Endothelial cell of umbilical vein (primary cell): ENCODE measurements around the gene CUBN. TPM values are rescaled to one million over a fixed set of nuclear protein-coding genes. Genes with fewer than 3 reads are reported as not detected.
"Not testable (repeated sequence)": the region's sequence is repeated elsewhere in the genome, so short reads cannot be mapped to it uniquely, and the experiment has no call there.

Experiments used
- BruUV-seq: library from RNA; stranded (reverse); fragments of 400-500 nt; replicated peaks from 2 replicates; lab custom pipeline; 2021; lab: Mats Ljungman, UMichigan
- CTCF ChIA-PET: fragments of 300-600, 350-600 bp; sonication (Branson Sonifier 250); formaldehyde crosslinking; loops from one replicate; lab custom pipeline; 2021; ENCODE audit warnings: antibody characterized with exemption, inconsistent platforms; lab: Charles Lee
- POLR2A ChIA-PET: fragments of 300-600, 350-600 bp; sonication (Branson Sonifier 250); formaldehyde crosslinking; loops from one replicate; lab custom pipeline; 2021; ENCODE audit warnings: antibody characterized with exemption, inconsistent platforms; lab: Charles Lee
- DNase-seq: peaks from one replicate; pipeline ENCODE4 v3.0.0-alpha.2; 2011; ENCODE audit warnings: low read depth, low spot score
- FAIRE-seq: peaks from 2 replicates; lab custom pipeline; 2011; peaks lifted over from hg19 to GRCh38; lab: Jason Lieb, UNC
- H2AFZ ChIP-seq: 2 replicates; pipeline ENCODE4 v1.6.0; 2012; ENCODE audit warnings: low read depth, low read length, control low read depth, inconsistent platforms
- H3K27ac ChIP-seq: 2 replicates; pipeline ENCODE4 v1.5.1; 2011; ENCODE audit warnings: low read depth, mild to moderate bottlenecking, control low read depth, low read length, moderate library complexity; ENCODE audit not compliant: insufficient read depth
- H3K27me3 ChIP-seq, 2 experiments: 2 replicates each; pipeline versions ENCODE4 v1.6.0 to v1.6.1; 2011; ENCODE audit warnings: low read length in 2 of 2, mixed read lengths in 1 of 2; ENCODE audit not compliant: control insufficient read depth in 2 of 2, insufficient read depth in 2 of 2
- H3K36me3 ChIP-seq, 2 experiments: 2 replicates in 1 of 2; 3 replicates in 1 of 2; pipeline ENCODE4 v1.5.1; 2011; ENCODE audit warnings: low read length in 2 of 2, mild to moderate bottlenecking in 1 of 2, moderate library complexity in 1 of 2; ENCODE audit not compliant: control insufficient read depth in 2 of 2, insufficient read depth in 2 of 2; ENCODE audit errors: extremely low read depth in 1 of 2
- H3K4me1 ChIP-seq: 3 replicates; pipeline ENCODE4 v1.5.1; 2011; ENCODE audit warnings: mild to moderate bottlenecking, low read length; ENCODE audit not compliant: control insufficient read depth, insufficient read depth; ENCODE audit errors: extremely low read depth
- H3K4me2 ChIP-seq: 2 replicates; pipeline ENCODE4 v1.6.1; 2011; ENCODE audit warnings: low read length, control low read depth, mixed read lengths; ENCODE audit not compliant: insufficient read depth
- H3K4me3 ChIP-seq, 3 experiments: fragments of 200-600 bp in 1 of 3; sonication (generic), shearing (Covaris generic) in 1 of 3; replicated peaks in 1 of 3; 2 replicates each; pipeline ENCODE4 v1.5.1; 2011 to 2016; ENCODE audit warnings: control low read depth in 3 of 3, low read length in 3 of 3, mild to moderate bottlenecking in 2 of 3, inconsistent platforms in 1 of 3, low read depth in 1 of 3, moderate library complexity in 1 of 3; ENCODE audit not compliant: insufficient read depth in 1 of 3
- H3K79me2 ChIP-seq: 2 replicates; pipeline ENCODE4 v1.6.0; 2012; ENCODE audit warnings: low read length, inconsistent platforms; ENCODE audit not compliant: control insufficient read depth, insufficient read depth
- H3K9ac ChIP-seq: replicated peaks from 2 replicates; pipeline ENCODE3; 2011; ENCODE audit warnings: low read length, control low read depth; ENCODE audit not compliant: insufficient read depth; ENCODE audit errors: extremely low read depth
- H3K9me1 ChIP-seq: replicated peaks from 3 replicates; pipeline ENCODE4 v1.6.0; 2011; ENCODE audit warnings: mild to moderate bottlenecking, low read length; ENCODE audit not compliant: control insufficient read depth, insufficient read depth; ENCODE audit errors: extremely low read depth
- H3K9me3 ChIP-seq: replicated peaks from 2 replicates; pipeline ENCODE4 v1.5.1; 2012; ENCODE audit warnings: low read length, inconsistent platforms; ENCODE audit not compliant: control insufficient read depth, insufficient read depth
- H4K20me1 ChIP-seq: replicated peaks from 2 replicates; pipeline ENCODE3; 2011; ENCODE audit warnings: mild to moderate bottlenecking, low read length; ENCODE audit not compliant: control insufficient read depth, insufficient read depth; ENCODE audit errors: extremely low read depth
- EZH2 ChIP-seq: IDR thresholded peaks from 2 replicates; pipeline ENCODE4 v1.6.1; 2012; ENCODE audit warnings: borderline replicate concordance, low read depth, mild to moderate bottlenecking, moderate library complexity, low read length, inconsistent platforms; ENCODE audit not compliant: severe bottlenecking
- FOS ChIP-seq: IDR thresholded peaks from 2 replicates; pipeline ENCODE4 v1.6.1; 2011; ENCODE audit warnings: mild to moderate bottlenecking, low read length, moderate library complexity, borderline replicate concordance; ENCODE audit not compliant: insufficient read depth
- GATA2 ChIP-seq: IDR thresholded peaks from 2 replicates; pipeline ENCODE4 v1.7.0; 2011; ENCODE audit warnings: low read depth, mild to moderate bottlenecking, moderate library complexity, mixed read lengths, low read length; ENCODE audit not compliant: insufficient read length, insufficient read depth
- JUN ChIP-seq: IDR thresholded peaks from 2 replicates; pipeline ENCODE4 v1.6.1; 2011; ENCODE audit warnings: borderline replicate concordance, low read depth; ENCODE audit not compliant: insufficient read length, insufficient read depth
- MAX ChIP-seq: IDR thresholded peaks from 2 replicates; pipeline ENCODE4 v1.6.1; 2011; ENCODE audit not compliant: insufficient read depth, insufficient read length
- MYC ChIP-seq: IDR thresholded peaks from one replicate; pipeline ENCODE4 v1.6.1; 2011; ENCODE audit warnings: mild to moderate bottlenecking, low read depth, low read length
- POLR2A ChIP-seq: IDR thresholded peaks from 2 replicates; pipeline ENCODE4 v1.6.1; 2012; ENCODE audit warnings: low read depth, mild to moderate bottlenecking, control low read depth, low read length
- POLR2AphosphoS5 ChIP-seq: IDR thresholded peaks from 2 replicates; pipeline ENCODE4 v1.6.1; 2012; ENCODE audit warnings: low read depth, mild to moderate bottlenecking, control low read depth, low read length, moderate library complexity; ENCODE audit not compliant: insufficient read depth
- dilution Hi-C: fragments of 300-500 bp; cut with MboI; formaldehyde crosslinking; loops from one replicate; pipeline ENCODE4 v1.15.0; 2019; ENCODE audit warnings: low sequenced_read_pairs; ENCODE audit not compliant: extremely low pct_ligation_motif_present
- intact Hi-C: fragments of 100-400 bp; cut with micrococcal nuclease; formaldehyde crosslinking; loops from one replicate; pipeline ENCODE4 v1.10.0; 2022
- polyA plus RNA-seq, 4 experiments: library from polyadenylated mRNA; depleted of rRNA in 3 of 4; stranded (reverse) in 3 of 4; unstranded in 1 of 4; fragments of >200 nt; gene quantifications; 2 replicates each; pipeline versions ENCODE4 v1.2.1 to v1.2.3, GENCODE V29; 2011 to 2012; ENCODE audit warnings: missing spikeins in 1 of 4
- total RNA-seq: library from RNA; stranded (reverse); gene quantifications from 2 replicates; pipeline ENCODE4 v1.2.3, GENCODE V29; 2021
- TF ChIP-seq, protein P1 (sequence below), 2 donors: IDR thresholded peaks; 1 replicate in 1 of 2; 2 replicates in 1 of 2; pipeline ENCODE4 v1.5.1; 2011; ENCODE audit warnings: low read length in 2 of 2, mild to moderate bottlenecking in 2 of 2, moderate library complexity in 2 of 2, control low read depth in 1 of 2, inconsistent platforms in 1 of 2, low read depth in 1 of 2; ENCODE audit not compliant: insufficient read depth in 1 of 2; ENCODE audit errors: extremely low read depth in 1 of 2

The CUBN gene
- total and polyA plus RNA-seq, 2 donors (not counting 3 experiments of a cell fraction or from before 2014, with no cell fraction given), result 2.7 to 4.6 TPM

DNA sequence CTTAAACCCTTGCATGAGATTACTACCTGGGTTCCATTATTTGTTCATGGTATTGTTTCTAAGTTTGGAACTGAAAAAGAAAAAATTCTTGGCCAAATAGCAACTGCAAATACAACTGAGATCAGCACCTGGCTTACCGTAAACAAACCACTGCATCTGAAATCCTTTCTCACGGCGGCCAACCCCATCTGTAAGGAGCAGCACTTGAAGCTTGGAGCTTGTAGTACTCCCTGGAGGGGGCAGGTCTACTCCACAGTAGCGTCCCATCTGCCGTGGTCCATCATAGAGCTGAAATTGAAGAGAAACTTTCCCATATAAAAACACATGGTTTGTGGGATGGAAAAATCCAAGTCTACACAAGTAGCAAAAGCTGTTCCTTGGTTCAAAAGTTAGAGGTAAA lies 109.9 kb downstream of the CUBN start:
- H3K4me2 ChIP-seq, result no peak overlapping the region
- no peaks in the 10 kb centered on the region for H3K36me3 ChIP-seq
- no peak for DNase-seq
- H3K79me2 ChIP-seq, result no peaks in the 10 kb centered on the region
- H3K27me3 ChIP-seq, result no peaks in the 10 kb centered on the region
- peaks cover 19% of the 10 kb centered on the region for H3K4me1 ChIP-seq
- POLR2A ChIA-PET, result interaction anchor here (0.6 kb wide), 1 partner anchor 9 kb away, joined by 3 read pairs; no protein-coding TSS in a partner anchor
- no peak overlapping the region for H3K4me3 ChIP-seq
- intact Hi-C loops, result no loop called here
- no peak overlapping the region for H3K9ac ChIP-seq
- no peaks in the 10 kb centered on the region for H3K9me3 ChIP-seq
- no peak for FAIRE-seq
- no peak overlapping the region for H2AFZ ChIP-seq
- no TSS peak for BruUV-seq
- CTCF ChIA-PET, result interaction anchor here (1.0 to 1.1 kb wide), 2 partner anchors 9 to 167 kb away, joined by 3 to 4 read pairs; no protein-coding TSS in a partner anchor
- H3K27ac ChIP-seq, result no peak overlapping the region
- no peaks in the 10 kb centered on the region for H3K9me1 ChIP-seq
- TF ChIP-seq MAX (no peak), JUN (no peak), EZH2 (no peak), POLR2AphosphoS5 (no peak), FOS (no peak), GATA2 (no peak), POLR2A (no peak), MYC (no peak)
- TF ChIP-seq, protein P1, sequence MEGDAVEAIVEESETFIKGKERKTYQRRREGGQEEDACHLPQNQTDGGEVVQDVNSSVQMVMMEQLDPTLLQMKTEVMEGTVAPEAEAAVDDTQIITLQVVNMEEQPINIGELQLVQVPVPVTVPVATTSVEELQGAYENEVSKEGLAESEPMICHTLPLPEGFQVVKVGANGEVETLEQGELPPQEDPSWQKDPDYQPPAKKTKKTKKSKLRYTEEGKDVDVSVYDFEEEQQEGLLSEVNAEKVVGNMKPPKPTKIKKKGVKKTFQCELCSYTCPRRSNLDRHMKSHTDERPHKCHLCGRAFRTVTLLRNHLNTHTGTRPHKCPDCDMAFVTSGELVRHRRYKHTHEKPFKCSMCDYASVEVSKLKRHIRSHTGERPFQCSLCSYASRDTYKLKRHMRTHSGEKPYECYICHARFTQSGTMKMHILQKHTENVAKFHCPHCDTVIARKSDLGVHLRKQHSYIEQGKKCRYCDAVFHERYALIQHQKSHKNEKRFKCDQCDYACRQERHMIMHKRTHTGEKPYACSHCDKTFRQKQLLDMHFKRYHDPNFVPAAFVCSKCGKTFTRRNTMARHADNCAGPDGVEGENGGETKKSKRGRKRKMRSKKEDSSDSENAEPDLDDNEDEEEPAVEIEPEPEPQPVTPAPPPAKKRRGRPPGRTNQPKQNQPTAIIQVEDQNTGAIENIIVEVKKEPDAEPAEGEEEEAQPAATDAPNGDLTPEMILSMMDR (IDR thresholded peaks at IDR 0.05; ENCODE audit: extremely low read depth in 1 of 2, insufficient read depth in 1 of 2, low read depth in 1 of 2, low read length in 2 of 2), result no peak
- H4K20me1 ChIP-seq, result no peaks in the 10 kb centered on the region
- dilution Hi-C loops, result no loop called here

GRCh38 chr10:17013131-17013983 lies 116.3 kb downstream of the CUBN start:
- H3K27me3 ChIP-seq, H3K9me1 ChIP-seq, H3K36me3 ChIP-seq, FAIRE-seq, H3K9ac ChIP-seq, H3K79me2 ChIP-seq, H3K4me3 ChIP-seq, BruUV-seq, H4K20me1 ChIP-seq, H3K4me2 ChIP-seq, H3K9me3 ChIP-seq, H2AFZ ChIP-seq, H3K27ac ChIP-seq, POLR2A ChIA-PET, DNase-seq, dilution Hi-C loops, CTCF ChIA-PET, intact Hi-C loops: not testable (repeated sequence)
- peaks cover 18% of the 10 kb centered on the region for H3K4me1 ChIP-seq
